ENCODE data around the gene PHKB.

- TF ChIP-seq CTCF (IDR thresholded peaks at IDR 0.05; ENCODE audit: poor library complexity, severe bottlenecking) (no peak), RAD21 (conservative IDR thresholded peaks at IDR 0.05) (no peak), SMC3 (conservative IDR thresholded peaks at IDR 0.05; ENCODE audit: poor library complexity) (no peak)
Observed at GRCh38 chr16:47481698-47482374, 20.7 kb downstream of the PHKB start.
